PFSK-1 (cell line): ENCODE results near the gene PTP4A2.

Experiments
- FOXP2 ChIP-seq: optimal IDR thresholded peaks from 2 replicates; pipeline ENCODE3; 2011; ENCODE audit warnings: borderline replicate concordance, control low read depth, inconsistent platforms; ENCODE audit not compliant: insufficient read depth; ENCODE audit errors: extremely low read length, extremely low read depth
- POLR2AphosphoS5 ChIP-seq: IDR thresholded peaks from 2 replicates; pipeline ENCODE4 v1.6.1; 2012; ENCODE audit warnings: low read depth, mild to moderate bottlenecking, control low read depth, low read length, moderate library complexity
- SIN3A ChIP-seq: IDR thresholded peaks from 2 replicates; pipeline ENCODE4 v1.6.1; 2012; ENCODE audit warnings: mild to moderate bottlenecking, low read length, moderate library complexity, borderline replicate concordance; ENCODE audit not compliant: insufficient read depth
- TAF1 ChIP-seq: IDR thresholded peaks from 2 replicates; pipeline ENCODE4 v1.6.1; 2012; ENCODE audit warnings: low read length, control low read depth, borderline replicate concordance; ENCODE audit not compliant: insufficient read depth
- TF ChIP-seq, protein P1 (sequence below), 2 experiments: IDR thresholded peaks; 2 replicates each; pipeline versions ENCODE4 v1.6.1 to v1.8.0; 2011 to 2012; ENCODE audit warnings: low read depth in 2 of 2, low read length in 2 of 2, control low read depth in 1 of 2, inconsistent platforms in 1 of 2, mild to moderate bottlenecking in 1 of 2, moderate library complexity in 1 of 2; ENCODE audit not compliant: insufficient read depth in 1 of 2

Gene PTP4A2

DNA sequence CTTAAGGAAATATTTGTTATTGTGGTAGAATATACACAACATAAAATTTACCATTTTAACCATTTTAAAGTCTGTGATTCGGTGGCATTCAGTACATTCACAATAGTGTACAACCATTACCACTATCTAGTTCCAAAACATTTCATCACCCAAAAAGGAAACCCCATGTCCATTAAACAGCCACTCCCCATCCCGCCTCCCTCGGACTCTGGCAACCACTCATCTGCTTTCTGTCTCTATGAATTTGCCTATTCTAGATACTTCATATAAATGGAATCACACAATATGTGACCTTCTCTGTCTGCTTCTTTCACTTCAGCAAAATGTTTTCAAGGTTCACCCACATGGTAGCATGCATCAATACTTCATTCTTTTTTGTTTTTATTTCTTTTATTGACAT lies 51.3 kb downstream of the PTP4A2 start:
- no peak for TF ChIP-seq POLR2AphosphoS5
- no peak for TF ChIP-seq FOXP2
- TF ChIP-seq, protein P1, sequence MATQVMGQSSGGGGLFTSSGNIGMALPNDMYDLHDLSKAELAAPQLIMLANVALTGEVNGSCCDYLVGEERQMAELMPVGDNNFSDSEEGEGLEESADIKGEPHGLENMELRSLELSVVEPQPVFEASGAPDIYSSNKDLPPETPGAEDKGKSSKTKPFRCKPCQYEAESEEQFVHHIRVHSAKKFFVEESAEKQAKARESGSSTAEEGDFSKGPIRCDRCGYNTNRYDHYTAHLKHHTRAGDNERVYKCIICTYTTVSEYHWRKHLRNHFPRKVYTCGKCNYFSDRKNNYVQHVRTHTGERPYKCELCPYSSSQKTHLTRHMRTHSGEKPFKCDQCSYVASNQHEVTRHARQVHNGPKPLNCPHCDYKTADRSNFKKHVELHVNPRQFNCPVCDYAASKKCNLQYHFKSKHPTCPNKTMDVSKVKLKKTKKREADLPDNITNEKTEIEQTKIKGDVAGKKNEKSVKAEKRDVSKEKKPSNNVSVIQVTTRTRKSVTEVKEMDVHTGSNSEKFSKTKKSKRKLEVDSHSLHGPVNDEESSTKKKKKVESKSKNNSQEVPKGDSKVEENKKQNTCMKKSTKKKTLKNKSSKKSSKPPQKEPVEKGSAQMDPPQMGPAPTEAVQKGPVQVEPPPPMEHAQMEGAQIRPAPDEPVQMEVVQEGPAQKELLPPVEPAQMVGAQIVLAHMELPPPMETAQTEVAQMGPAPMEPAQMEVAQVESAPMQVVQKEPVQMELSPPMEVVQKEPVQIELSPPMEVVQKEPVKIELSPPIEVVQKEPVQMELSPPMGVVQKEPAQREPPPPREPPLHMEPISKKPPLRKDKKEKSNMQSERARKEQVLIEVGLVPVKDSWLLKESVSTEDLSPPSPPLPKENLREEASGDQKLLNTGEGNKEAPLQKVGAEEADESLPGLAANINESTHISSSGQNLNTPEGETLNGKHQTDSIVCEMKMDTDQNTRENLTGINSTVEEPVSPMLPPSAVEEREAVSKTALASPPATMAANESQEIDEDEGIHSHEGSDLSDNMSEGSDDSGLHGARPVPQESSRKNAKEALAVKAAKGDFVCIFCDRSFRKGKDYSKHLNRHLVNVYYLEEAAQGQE (IDR thresholded peaks at IDR 0.05; ENCODE audit: insufficient read depth in 1 of 2, low read depth in 2 of 2, low read length in 2 of 2) = no peak
- no peak for TF ChIP-seq SIN3A
- no peak for TF ChIP-seq TAF1

DNA sequence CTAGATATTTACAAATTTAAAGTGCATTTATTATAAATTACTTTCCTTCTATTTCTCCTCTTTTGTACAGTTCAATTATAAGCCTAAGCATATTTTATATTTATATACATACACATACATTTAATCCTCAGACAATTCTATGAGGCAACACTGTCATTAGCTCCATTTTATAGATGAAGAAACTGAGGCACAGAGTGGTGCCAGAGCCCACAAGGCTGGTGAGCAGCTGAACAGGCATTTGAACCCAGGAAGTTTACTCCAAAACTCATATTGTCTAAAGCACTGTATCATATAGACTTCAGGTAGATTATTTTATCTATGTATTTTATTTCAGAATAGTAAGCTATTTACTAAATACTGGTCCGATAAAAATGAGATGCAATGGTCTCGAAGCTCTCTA lies 52.3 kb downstream of the PTP4A2 start:
- TF ChIP-seq, protein P1 (IDR thresholded peaks at IDR 0.05; ENCODE audit: insufficient read depth in 1 of 2, low read depth in 2 of 2, low read length in 2 of 2) = no peak
- TF ChIP-seq TAF1 = no peak
- TF ChIP-seq POLR2AphosphoS5 = no peak
- TF ChIP-seq SIN3A = no peak
- no peak for TF ChIP-seq FOXP2

DNA sequence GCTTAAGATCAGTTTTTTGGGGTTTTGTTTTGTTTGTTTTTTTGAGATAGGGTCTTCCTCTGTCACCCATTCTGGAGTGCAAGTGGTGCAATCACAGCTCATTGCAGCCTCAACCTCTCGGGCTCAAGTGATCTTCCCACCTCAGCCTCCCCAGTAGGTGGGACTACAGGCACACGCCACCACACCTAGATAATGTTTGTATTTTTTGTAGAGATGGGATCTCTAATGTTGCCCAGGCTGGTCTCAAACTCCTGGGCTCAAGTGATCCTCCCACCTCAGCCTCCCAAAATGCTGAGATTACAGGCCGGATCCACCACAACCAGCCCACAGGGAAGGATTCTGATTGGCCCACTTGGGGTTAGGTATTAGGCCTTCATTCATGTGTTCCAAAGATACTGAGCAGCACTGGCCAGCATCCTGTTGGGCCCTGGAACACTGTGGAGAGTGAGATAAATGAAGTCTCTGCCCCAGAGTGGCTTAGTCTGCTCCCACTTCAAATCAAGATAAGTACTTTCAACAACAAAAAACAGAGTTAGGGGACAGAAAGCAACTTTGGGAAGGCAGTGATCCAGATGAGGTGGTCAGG lies 54.7 kb downstream of the PTP4A2 start:
- no peak for TF ChIP-seq SIN3A
- TF ChIP-seq POLR2AphosphoS5 = no peak
- TF ChIP-seq FOXP2 = no peak
- TF ChIP-seq, protein P1 (IDR thresholded peaks at IDR 0.05; ENCODE audit: insufficient read depth in 1 of 2, low read depth in 2 of 2, low read length in 2 of 2) = no peak
- no peak for TF ChIP-seq TAF1

DNA sequence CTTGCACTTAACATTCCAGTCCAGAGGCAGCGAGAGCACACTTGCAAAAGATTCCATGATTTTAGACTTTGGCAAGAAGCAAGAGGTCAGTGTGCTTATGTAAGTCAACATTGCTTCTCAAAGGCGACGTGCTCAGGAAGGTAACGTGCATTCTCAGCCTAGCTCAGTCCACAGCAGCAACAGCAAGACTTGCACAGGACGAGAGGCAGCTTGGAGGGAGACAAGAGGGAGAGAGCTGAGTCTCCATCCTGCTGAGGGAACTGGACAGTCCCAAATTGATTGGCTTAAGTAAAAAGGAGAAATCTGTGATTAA lies 56.5 kb downstream of the PTP4A2 start:
- no peak for TF ChIP-seq TAF1
- TF ChIP-seq SIN3A = no peak
- no peak for TF ChIP-seq POLR2AphosphoS5
- TF ChIP-seq, protein P1 (IDR thresholded peaks at IDR 0.05; ENCODE audit: insufficient read depth in 1 of 2, low read depth in 2 of 2, low read length in 2 of 2) = no peak
- no peak for TF ChIP-seq FOXP2

DNA sequence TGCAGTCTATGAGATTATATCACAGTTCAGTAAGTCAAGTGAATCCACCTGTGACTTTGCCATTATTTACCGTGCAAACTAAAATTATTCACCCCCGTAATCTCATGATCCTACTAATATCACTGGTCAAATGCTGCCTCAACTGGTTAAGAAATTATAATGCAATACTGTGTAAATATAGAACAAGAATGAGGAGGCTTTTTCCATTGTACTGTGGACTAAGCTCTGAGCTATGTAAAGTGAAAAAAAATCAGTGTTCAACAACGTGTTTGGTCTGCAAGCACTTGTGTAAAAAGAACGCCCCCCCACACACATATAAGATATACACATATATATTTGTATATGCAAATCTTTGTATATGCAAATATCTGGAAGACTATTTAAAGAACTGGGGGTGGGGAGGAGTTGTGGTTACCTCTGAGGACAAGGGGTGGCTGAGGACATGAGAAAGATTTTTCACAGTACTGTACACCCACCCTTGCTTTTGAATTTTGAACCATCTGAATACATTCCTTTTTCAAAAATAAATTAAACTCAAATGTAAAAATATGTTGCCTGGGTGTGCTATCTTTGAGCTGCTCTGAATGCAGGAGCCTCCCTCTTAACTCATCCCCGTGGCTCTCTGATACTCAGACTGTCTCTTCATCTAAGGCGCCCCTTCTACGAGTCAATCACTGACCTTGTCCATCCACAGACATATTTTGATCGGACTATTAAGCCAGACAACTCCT lies 57.0 kb downstream of the PTP4A2 start:
- TF ChIP-seq, protein P1 (IDR thresholded peaks at IDR 0.05; ENCODE audit: insufficient read depth in 1 of 2, low read depth in 2 of 2, low read length in 2 of 2) = no peak
- TF ChIP-seq SIN3A (no peak), POLR2AphosphoS5 (no peak), TAF1 (no peak), FOXP2 (no peak)
